ENCODE measurements around the gene SRCIN1.

SRCIN1 gene

DNA sequence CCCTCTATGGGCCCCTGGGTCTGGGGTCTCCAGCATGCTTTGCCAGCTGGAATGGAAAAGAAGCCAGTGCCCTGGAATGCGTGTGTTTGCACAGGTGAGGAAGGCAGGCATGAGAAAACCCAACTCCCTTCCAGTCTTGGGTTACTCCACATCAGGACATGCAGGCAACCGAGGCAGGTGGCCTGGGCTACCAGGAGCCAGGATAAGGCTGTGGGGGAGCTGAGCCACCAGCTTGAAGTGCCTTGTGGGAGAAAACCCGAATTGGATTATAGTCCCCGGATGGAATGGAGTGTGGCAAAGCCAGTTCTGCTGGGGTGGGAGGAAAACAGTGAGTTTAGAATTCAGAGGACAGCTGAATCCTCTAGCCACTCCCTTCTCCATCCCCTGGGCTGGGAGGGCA lies 7.2 kb downstream of the SRCIN1 start:
- no peak for DNase-seq (ENCODE audit: low read depth)

GRCh38 chr17:38597375-38597774 lies 8.4 kb downstream of the SRCIN1 start:
- DNase-seq (ENCODE audit: low read depth), result no peak

- DNase-seq (ENCODE audit: low read depth), result no peak
Measured at GRCh38 chr17:38596651-38597050, 9.1 kb downstream of the SRCIN1 start.

GRCh38 chr17:38595892-38596291 lies 9.9 kb downstream of the SRCIN1 start:
- no peak for DNase-seq (ENCODE audit: low read depth)

GRCh38 chr17:38594152-38594551 lies 11.6 kb downstream of the SRCIN1 start:
- no peak for DNase-seq (ENCODE audit: low read depth)

GRCh38 chr17:38592487-38592886 lies 13.3 kb downstream of the SRCIN1 start:
- no peak for DNase-seq (ENCODE audit: low read depth)

- DNase-seq (ENCODE audit: low read depth), result no peak
Measured at GRCh38 chr17:38591759-38592241, 14.0 kb downstream of the SRCIN1 start.

DNA sequence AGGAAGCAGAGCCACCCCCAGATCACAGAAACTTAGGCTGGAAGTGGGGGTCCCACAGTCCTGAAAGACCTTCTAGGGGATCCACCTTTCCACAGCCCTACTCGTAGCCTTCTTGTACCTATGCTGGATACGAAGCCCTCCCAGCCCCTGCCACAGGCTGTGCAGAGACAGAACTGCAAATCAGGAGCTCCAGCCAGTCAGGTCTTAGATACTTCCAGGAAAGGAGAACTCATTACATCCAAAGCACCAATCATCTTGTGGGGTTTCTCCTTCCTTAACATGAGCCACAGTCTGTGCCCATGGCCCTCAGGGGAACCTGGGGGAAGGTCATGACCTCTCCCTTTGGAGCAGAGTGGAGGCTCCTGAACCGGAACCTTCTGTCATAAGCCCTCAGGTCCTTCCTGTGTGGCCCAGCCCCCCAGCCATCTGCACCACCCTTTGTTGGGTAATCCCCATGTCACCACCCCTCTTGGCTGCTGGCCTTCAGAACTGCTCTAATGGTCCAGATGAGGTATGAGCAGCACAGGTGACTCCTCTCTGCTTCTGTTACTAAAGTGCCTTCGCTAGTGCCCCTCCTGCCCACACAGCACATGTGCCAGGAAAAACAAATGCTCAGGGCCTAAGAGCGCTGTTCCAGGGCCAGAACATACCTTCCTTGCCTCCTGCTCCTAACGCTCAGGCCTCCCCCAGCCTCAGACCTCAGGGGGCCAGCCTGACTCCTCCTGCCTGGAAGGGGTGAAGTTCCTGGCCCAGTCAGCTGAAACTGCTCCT lies 14.6 kb downstream of the SRCIN1 start:
- DNase-seq (ENCODE audit: low read depth), result no peak

- DNase-seq (ENCODE audit: low read depth), result no peak
Measured at GRCh38 chr17:38589462-38590114, 16.2 kb downstream of the SRCIN1 start.

DNA sequence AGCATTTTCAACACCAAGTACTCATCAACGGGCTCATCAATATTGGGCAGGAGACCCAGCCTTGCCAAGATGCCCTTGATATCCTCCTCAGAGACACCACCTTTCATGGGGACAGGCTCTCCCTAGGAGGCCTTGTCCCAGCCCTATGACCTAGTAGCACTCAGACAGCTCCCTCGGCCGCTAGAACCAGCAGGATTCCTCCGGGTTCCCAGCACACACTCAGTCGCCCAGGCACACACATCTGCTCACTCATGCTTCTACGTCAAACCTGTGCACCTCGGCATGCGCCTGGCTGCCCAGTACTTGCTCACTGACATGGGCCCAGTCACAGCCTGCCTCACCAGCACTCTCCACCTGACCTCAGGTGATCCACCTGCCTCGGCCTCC lies 17.0 kb downstream of the SRCIN1 start:
- no peak for DNase-seq (ENCODE audit: low read depth)

- no peak for DNase-seq (ENCODE audit: low read depth)
Measured at GRCh38 chr17:38587947-38588787, 17.6 kb downstream of the SRCIN1 start.

DNA sequence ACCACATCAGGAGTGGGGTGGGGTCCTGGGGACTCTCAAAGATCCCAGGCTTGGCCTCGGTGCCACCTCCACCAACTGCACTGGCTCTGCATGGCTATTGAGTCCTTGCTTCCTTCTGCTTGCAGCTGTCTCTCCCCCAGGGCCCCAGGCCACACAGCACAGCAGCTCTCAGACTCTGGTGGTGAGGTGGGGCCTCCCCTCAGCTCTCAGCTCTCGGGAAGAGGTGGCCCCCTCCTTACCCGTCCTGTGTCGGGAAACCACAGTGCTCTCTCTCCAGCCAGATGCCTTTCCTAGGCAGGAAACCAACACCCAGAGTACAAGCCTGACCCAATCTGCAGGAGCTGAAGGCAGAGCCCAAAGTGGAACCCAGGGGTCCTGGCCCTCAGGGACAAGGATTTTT lies 18.5 kb downstream of the SRCIN1 start:
- DNase-seq (ENCODE audit: low read depth), result no peak

DNA sequence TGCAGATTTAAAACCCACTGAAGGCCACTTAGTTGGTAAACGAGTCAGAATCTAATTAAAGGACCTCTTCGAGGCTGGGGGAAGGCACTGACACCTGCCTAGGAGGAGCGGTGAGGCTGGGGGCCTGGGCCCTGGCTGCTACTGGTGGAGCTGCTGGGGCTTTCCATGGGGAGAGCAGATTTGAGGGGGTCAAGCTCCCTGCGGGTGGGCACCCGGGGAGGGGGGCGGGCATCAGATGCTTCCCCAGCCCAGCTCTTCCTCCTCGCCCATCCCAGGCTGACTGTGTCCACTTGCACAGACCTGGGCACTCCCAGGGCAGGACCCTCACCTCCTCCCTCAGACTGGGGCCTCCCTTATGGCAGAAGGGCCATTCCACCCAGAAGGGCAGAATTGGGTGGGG lies 19.0 kb downstream of the SRCIN1 start:
- DNase-seq (ENCODE audit: low read depth), result no peak

- no peak for DNase-seq (ENCODE audit: low read depth)
Measured at GRCh38 chr17:38585918-38586529, 19.7 kb downstream of the SRCIN1 start.

- DNase-seq (ENCODE audit: low read depth), result no peak
Measured at GRCh38 chr17:38585056-38585917, 20.5 kb downstream of the SRCIN1 start.

DNA sequence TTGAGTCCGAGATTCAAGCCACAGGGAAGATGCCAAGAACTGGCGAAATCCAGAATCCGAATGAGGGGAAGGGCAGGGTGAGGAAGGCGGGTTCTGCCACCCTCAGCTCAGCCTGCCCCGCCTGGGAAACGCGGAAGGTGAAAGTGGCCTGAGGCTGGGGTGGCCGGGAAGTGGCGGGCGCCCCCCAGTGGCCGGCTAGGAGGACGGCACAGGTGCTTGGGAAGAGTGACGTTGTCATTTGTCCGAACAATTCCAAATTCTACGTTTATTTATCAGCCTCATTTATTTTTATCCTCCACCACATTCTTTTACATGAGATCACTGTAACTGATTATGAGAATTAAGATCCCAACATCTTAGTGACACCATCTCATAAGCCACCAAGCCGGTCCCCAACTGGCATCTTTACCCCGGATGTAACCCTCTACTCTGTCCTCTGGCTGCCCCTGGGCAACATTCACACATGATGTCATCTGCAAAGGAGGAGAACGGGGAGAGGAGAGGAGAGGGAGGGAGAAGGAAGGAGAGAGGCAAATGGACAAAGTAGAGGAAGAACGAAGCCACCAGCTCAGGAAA lies 21.3 kb downstream of the SRCIN1 start:
- DNase-seq (ENCODE audit: low read depth), result peak; percentile 27

- DNase-seq (ENCODE audit: low read depth), result no peak
Measured at GRCh38 chr17:38583828-38584349, 21.9 kb downstream of the SRCIN1 start.

DNA sequence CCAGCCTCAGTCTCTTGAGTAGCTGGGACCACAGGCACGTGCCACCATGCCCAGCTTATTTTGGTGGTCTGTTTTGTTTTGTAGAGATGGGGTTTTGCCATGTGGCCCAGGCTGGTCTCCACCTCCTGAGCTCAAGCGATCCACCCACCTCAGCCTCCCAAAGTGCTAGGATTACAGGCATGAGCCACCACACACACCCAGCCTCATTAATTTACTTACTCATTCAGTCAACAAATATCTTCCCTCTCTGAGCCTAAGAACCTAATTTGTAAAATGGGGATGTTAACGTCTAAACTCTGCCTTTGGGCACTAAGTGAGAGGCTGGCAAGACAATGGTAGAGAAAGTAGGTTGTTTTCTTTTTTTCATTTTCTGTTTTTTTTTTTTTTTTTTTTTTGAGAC lies 22.6 kb downstream of the SRCIN1 start:
- DNase-seq (ENCODE audit: low read depth), result no peak

DNA sequence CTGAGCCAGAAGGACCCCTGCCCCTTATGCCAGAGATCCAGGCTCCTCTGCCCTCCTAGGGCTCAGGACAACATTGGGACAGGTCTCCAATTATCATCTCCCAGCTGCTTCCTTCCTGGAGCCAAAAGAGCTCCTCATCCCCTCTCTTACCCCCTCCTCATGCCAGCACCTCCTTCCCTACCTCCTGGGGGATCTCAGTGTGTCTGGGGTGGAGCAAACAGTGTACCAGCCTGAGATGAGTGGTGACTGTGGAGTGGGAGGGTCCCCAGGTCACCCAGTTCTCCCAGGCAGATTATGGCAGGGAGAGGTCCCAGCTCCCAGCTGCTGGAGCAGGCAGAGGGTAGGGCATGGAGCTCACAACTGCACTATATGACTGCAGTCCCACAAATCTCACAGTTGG lies 23.7 kb downstream of the SRCIN1 start:
- no peak for DNase-seq (ENCODE audit: low read depth)

DNA sequence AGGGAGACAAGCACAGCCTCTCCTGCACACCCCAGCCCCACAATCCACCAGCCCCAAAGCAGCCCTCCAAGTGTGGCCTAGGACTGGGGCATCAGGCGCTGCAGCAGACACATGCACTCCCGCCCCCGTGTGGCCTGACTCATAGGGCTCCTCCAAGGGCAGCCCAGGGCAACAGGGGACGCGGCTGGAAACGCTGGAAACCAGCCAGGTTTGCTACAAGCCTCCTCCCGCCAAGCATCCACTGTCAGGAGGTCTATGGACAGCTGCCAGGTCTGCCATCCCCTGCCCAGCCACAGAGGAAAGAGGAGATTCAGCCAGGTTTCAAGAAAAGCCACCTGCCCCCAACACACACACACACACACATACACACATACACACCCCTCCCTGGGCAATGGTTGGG lies 25.8 kb downstream of the SRCIN1 start:
- no peak for DNase-seq (ENCODE audit: low read depth)

- no peak for DNase-seq (ENCODE audit: low read depth)
Measured at GRCh38 chr17:38579083-38579480, 26.7 kb downstream of the SRCIN1 start.
